HS-5 (cell line): ENCODE measurements around the gene RNF114.
A peak's percentile ranks its signal among the peaks of the same experiment; 100 is the strongest.
"Not testable (repeated sequence)": the region's sequence is repeated elsewhere in the genome, so short reads cannot be mapped to it uniquely, and the experiment has no call there.

Source experiments
- DNase-seq: peaks from one replicate; pipeline ENCODE4 v3.0.0-alpha.2; 2012; ENCODE audit warnings: low read depth

The RNF114 gene, protein sequence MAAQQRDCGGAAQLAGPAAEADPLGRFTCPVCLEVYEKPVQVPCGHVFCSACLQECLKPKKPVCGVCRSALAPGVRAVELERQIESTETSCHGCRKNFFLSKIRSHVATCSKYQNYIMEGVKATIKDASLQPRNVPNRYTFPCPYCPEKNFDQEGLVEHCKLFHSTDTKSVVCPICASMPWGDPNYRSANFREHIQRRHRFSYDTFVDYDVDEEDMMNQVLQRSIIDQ

DNA sequence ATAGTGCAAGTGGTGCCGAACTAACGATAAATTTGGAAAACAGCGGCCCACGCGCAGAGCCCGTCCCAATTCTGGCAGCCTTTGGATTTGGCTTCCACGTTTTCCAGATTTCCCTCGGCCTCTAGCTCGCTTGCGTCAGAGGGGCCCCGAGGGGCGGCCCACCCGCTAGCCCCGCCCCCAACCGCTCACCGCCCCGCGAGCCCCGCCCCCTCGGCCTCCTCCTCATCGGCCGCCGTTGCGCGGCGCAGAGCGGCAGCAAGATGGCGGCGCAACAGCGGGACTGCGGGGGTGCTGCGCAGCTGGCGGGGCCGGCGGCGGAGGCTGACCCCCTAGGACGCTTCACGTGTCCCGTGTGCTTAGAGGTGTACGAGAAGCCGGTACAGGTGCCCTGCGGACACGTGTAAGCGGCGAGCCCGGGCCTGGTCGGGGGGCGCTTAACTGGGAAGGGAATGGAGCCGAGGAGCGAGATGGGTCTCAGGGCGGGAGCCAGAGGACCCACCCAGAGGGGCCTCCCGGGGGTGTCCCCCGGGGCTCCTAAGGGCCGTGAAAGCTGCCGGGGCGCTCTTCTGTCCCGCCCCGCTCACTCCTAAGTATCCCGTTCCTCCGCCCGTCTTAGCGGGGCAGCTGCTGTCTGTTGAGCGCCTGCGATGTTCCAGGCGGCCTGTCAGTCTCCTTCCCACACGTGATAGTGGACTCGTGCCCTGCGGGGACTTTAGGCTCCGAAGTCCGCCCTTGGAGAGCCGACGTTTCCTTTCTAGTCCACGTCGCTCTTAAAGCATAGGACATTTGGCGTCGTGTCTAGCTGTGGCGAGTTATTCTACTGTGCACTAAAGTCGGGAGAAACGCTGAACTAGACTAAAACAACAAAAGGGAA is at the start of gene RNF114:
RNF114 (plus strand) TSS at position 245 of the 874 bp plus-strand sequence; CDS start at position 261, 16 bp downstream.
- peak; percentile 97 for DNase-seq

DNA sequence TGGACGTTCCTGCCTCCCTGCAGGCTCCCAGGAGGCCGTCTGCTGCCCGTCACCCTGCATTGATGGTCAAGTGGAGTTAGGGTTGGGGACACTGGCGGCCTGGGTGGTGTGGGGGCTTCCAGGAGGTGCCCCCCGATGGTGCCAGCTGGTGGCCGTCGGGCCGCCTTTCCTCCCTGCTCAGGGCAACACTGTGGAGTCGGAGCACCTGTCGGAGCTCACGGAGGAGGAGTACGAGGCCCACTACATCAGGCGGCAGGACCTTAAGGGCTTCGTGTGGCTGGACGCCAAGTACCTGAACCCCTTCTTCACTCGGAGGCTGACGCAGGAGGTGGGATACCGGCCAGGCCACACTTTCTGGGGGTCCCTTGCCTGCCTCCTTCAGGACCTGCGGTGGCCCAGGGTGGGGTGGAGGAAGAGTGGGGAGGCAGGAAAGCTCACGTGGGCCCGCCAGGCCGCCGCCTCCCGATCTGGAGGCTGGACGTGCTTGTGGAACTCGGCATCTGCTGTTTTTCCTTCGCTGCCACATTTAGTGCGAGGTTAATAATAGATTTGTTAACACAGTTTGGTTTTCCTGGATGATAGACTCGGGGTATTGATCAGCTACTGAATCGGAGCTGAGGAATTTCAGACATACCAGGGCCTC is 49.5 kb upstream of the RNF114 start:
- DNase-seq: no peak

DNA sequence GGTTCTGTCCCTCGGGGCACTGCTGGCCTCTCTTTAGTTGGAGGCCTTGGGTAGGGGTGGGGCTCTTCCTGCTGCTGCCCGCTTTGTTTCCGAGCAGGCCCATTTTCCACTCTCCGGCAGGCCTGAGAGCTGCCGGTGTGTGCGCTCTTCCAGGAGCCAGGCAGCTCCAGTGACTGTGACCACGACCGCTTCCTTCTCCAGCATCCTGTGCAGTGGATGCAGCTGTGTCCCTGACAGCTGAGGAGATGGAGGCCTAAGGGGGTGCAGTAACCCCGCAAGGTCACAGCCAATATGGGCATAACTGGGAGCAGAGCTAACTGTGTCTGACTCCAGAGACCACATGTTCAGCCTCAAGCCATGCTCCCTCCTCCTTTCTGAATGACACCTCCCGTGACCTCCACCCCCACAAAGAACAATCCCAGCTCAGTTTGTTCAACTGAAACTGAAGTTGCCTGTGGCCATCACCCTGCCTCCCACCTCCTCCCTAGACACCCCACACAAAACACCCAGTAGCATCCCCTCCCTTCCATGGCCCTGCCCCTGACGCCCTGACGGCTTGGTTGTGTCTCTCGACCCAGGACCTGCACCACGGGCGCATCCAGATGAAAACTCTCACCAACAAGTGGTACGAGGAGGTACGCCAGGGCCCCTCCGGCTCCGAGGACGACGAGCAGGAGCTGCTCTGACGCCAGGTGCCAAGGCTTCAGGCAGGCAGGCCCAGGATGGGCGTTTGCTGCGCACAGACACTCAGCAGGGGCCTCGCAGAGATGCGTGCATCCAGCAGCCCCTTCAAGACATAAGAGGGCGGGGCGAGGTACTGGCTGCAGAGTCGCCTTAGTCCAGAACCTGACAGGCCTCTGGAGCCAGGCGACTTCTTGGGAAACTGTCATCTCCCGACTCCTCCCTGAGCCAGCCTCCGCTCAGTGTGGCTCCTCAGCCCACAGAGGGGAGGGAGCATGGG is 48.7 kb upstream of the RNF114 start:
- no peak for DNase-seq

DNA sequence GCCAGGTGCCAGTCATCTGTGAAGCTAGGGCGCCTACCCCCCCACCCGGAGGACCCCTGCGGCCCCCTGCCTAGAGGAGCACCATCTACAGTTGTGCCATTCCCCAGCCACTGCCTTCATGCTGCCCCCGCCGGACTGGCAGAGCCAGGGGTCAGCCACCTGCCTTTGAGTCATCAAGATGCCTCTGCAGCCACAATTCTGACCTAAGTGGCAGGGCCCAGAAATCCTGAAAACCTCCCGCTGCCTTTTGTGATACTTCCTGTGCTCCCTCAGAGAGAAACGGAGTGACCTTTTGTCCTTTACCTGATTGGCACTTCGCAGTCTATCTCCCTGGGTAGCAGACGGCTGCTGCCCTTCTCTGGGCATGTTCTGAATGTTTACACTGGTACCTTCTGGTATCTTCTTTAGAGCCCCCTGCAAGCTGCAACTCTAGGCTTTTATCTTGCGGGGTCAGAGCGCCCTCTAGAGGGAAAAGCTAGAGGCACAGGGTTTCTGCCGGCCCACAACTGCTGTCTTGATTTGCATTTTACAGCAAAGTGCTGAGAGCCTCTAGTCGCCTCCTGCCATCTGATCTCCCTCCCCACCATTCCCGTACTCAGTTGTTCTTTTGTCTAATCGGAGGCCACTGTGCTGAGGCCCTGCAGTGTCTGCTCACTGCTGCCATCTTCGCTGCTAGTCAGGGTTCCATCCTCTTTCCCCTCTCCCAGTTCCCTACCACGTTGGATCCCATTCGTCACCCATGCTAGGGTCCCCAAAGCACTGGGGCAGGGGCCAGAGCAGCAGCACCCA is 47.8 kb upstream of the RNF114 start:
- peak; percentile 73 for DNase-seq

DNA sequence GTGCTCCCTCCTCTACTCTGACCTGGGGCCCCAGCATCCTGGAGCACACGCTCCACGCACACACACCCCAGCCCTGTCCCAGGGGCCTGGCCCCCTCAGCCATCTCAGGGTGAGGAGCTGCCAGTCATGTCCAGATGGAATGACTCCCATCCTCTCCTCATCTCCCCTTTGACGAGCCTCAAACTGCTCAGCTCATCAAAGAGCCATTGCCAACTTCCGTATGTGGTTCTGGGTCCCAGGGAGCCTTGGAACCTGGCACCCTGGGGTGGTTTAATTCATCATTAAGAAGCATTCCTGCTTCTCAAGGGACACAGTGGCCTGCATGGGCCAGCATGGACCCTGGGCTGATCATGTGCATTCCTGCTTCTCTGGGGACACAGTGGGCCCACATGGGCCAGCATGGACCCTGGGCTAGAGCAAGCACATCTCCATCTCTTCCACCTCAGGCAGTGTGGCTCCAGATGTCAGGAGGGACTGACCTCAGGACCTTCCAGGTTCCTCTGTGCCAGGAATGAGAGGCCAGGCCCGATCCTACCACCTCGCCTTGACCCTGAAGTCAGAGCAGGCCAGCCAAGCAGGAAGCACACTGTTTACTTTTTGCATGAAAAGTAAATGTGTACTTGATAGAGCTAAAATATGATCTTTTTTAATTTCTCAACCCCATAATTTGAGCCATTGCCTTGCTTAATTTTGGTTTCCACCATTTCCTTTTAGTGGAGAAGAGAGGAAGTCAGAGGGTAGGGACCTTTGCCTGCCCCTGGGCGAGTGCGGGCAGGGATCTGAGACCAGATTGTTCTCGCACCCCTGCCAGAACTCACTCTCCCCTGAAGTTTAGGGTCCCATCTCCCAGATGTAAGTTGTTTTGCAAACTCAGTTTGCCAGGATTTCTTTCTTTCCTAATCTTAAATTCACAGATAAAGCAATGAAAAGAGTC is 46.9 kb upstream of the RNF114 start:
- DNase-seq: no peak

DNA sequence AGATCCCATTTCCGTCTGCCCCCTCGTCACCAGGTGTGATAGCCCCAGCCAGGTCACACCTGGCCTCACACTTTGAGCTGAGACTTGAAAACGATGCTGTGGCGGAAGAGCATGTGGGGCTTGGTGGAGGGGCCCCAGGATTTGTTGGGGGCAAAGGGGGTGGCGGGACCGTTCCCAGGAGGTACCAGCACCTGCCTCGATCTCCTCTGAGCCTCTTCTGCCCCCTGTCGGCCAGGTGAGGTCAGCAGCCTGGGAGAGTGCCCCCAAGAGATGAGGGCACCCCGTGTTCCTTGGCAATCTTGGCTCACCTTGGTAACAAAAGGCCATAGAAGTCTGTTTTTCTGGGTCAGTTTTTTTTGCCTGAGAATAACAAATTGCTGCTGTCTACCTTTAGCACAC is 46.3 kb upstream of the RNF114 start:
- no peak for DNase-seq

DNA sequence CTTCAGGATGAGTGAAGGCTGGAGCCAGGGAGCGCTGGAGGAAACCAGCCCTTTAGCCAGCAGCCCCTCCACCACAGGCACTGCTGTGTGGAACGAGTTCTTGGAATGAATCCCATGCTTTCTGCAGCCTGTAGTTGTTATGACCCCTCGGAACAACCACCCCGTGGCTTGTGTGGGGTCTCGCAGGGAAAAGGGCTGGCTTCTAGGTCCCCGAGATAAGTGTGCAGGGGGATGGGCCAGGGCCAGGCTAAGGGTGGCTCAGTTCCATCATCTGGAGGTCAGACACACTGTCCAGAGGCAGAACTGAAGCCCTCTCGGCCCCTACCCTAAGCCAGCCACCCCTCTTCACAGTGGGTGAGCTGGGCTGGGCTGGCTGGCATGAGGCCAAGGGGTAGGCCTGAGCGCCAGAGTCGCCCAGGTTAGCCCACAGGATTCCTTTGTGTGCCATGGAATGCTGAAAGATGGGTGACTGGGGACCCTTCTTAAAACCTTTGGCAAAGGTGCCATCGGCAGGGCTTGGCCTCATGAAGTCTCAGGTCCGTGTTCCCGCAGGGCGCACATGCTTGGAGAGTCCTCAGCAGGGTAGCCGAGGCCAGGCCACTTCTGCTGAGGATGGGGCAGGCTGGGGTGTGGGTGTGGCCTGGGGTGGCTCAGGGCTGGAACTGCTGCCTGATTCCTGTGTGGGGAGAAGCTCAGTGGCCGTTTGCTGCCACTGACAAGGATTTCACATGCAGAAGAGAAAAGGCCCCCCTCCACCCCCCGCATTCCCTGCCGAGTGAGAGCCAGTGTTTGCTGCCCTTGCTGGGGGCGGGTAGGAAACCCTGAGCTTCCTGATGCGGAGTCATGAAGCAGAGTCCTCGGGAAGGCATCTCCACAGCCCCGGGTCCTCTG is 45.5 kb upstream of the RNF114 start:
- no peak for DNase-seq

DNA sequence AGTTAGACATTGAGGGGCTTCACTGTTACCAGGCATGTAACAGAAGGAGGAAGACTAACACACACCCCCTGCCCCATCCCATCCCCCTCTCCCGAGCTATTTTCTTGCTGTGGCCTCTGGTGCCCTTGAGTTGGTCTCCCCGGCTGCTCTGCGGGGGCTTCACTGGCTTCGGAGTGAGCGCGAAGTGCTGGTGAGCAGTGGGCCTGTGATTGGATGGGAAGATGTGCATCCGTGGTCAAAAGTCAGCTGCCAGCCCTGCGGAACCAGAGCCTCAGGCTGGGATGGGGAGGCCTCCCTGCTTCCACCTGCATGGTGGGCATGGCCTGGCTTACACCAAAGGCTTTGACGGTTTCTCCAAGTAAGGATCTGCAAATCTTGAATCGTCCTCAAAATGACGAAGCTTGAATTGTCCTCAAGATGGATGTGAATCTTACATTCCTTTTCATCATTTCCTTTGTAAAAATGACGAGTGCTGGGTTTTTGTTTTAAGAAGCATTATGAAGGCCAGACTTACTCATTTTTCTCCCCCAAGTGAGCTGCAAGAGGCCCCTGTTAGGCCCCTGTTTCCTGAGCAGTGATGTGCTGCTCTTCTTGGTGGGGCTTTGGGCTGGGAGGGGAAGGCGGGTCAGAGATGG is 44.6 kb upstream of the RNF114 start:
- no peak for DNase-seq

DNA sequence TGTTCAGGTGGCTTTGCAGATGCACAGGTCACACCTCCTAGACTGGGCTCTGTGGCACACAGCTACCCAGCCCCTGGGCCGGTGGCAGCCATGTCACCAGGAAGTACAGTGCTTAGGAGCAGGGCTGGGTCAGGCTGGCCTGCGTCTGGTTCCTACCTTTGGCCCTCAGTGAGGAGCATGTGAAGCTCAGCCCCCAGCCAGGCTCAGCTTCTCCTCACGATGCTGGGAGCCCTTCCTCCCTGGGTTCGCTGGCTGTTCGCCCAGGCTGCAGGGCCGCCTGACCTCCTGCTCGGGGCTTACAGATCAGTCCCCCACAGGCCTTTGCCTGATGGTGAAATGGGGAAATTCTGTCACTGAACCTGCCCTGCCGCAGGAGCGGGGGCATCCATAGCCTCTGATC is 43.9 kb upstream of the RNF114 start:
- no peak for DNase-seq

DNA sequence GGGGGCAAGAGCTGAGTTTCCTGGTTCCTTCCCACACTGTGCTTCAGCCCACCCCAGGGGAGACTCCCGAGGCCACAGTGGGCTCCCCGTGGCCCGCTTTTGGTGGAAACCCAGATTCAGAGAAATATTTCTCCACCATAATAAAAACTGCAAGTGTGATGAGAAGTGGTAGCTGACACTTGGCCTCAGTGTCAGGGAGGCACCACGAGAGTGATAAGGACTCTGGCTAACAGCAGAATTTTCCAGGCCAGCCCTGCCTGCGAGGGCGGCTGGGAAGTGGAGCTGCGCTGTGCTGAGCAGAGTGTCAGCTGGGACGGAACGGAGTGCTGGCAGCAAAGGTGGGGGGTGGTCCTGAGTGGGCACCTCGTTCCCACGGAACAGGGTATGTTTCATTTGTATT is 43.4 kb upstream of the RNF114 start:
- no peak for DNase-seq

DNA sequence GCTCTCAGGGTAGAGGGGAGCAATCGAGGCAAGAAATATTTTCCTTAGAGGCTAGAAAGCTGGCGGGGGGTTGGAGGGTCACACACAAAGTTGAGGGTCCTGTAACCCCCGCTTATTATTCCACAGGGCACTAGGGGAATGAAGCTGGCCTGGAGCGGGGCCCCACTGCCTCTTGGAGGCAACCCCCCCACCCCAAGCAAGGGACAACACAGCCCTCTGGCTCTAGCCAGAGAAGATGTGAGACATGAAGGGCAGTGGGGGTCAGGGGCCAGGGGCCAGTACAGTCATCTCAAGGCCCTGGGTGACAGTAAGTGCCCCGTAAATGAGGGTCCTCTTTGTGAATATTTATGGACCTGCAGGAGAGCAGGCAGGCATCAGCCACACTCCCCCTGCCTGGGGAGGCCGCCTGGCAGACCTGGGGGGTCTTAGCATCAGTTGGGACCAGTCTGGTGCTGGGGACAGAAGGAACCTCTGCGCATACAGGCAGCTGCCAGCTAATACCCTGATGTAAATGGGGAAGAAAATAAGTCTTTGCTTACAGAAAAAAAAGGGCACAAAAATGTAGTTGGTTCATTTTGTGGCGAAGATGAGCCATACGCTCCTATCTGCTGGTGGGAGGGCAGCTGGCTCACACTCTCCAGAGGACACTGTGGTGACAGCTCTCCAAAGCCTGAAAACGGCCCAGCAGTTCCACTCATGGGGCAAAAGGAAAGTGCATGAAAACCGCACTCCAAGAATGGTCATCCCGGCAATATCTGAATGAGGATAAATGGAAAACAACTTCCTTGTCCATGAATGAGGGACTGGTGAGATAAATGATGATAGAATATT is 42.7 kb upstream of the RNF114 start:
- DNase-seq: no peak

DNA sequence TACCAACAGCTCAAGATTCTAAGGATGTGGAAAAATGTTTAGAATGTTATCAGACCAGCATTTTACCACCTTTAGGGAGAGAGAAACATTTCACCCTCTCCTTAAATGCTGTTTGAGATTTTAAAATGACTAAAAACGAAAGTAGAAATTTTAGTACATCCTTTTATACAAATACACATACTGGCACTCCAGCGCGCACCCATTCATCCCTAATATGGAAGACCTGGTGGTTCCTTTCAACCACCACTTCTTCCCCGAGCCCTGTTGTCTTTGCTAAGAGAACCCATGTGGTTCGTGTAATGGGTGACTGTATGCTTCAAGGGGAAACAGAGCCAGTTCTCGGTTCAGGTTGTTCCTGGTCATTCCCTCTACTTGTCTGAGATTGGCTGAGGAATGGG is 42.1 kb upstream of the RNF114 start:
- DNase-seq: no peak

DNA sequence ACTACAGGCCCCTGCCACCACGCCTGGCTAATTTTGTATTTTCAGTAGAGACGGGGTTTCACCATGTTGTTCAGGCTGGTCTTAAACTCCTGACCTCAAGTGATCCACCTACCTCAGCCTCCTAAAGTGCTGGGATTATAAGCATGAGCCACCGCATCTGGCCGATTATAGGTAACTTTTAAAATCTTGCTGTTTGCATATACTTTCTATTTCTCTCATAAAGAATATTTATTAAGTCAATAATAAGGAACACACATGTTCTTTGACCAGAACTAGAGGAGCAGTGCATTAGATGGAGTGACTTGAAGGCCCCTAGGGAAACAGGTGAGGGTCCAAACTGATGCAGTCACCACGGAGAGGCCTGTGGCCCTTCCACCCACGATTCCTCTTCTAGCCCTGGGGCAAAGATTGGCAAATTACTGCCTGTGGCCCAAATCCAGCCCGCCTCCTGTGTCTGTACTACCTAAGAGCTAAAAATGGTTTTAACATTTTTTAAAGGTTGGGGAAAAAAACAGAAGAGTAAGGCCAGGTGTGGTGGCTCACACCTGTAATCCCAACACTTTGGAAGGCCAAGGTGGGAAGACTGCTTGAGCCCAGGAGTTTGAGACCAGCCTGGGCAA is 40.6 kb upstream of the RNF114 start:
- DNase-seq: not testable (repeated sequence)

DNA sequence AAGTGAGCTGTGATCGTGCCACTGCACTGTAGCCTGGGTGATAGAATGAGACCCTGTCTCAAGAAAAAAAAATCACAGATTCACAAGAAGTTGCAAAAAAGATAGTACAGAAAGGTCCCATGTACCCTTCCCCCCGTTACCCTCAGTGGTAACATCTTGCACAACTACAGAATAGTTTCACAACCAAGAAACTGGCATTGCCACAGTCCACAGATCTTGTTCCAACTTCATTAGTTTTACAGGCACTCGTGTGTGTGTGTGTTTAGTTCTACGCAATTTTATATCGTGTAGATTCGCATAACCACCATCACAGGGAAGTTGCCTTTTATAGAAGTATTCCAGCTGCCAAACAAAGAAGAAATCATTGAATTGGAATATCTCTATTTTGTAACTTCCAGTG is 40.0 kb upstream of the RNF114 start:
- DNase-seq: no peak

DNA sequence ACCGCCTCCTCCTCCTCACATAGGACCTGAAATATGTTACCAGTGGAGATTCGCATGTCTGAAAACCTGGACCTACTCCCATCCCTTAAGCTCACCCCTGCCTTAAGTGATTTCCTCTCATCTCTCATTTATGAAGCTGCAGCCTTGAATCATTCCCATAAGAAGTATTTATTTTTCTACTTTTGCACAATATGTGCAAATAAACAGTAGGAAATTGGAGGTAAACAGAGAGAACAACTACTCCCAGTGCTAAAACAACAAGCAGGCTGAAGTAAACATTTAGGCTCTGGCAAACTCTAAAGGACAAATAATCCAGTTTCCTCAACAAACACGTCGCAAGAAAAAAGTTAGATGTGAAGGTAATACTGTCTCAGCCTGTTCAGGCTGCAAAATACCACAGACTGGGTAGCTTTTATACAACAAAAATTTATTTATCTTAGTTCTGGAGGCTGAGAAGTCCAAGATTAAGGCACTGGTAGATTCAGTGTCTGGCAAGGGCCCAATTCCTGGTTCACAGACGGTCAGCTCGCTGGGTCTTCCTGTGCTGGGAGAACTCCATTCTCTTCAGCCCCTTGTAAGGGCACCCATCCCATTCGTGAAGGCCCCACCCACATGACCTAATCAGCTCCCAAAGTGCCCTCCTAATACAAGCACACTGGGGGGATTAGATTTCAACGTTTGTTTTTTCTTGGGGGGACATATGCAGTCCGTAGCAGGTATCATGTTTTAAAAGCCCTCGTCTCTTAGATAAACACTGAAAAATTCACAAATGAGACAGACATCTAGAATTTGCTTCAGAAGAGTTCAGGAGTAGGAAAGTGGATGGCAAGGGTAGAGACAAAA is 36.4 kb upstream of the RNF114 start:
- no peak for DNase-seq

DNA sequence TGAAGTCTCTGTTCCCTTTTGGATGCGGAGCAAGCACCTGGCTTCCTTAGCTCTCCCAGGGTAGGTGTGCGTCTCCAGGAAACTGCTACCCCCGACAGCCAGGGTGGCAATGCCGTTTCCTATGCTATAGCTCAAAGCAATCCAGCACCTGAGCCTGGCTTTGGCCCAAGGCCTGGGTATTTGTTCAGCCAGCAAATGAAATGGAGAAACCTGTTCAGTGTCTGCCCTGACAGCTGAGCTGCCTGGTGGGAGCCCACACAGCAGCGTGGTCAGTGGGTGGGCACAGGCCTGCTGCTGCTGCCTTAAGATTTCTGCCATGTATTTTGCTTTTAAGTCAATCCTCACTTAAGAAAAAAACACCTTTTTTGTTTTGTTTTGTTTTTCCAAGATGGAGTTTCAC is 34.6 kb upstream of the RNF114 start:
- DNase-seq: no peak
